ENCODE results near the gene TUFT1. TPM values are rescaled to one million over a fixed set of nuclear protein-coding genes. Genes with fewer than 3 reads are reported as not detected.

The TUFT1 gene
- total and polyA plus RNA-seq, 2 of the 4 experiments (the other 2 are of a cell fraction) = 21.2 to 30.3 TPM

GRCh38 chr1:151512326-151512725 lies 27.8 kb upstream of the TUFT1 start:
- H4K5ac ChIP-seq (ENCODE audit: low read depth, low read length) = no peak overlapping the region
- H4K8ac ChIP-seq (ENCODE audit: low read depth in 2 of 2, low read length in 2 of 2) = no peak overlapping the region
- no peak overlapping the region for H2BK15ac ChIP-seq (ENCODE audit: low read depth, low read length)
- no TSS peak for BruUV-seq (replicated peaks)
- no peak overlapping the region for H3K18ac ChIP-seq (ENCODE audit: low read depth, low read length)
- H2BK20ac ChIP-seq (ENCODE audit: low read depth, low read length) = no peak overlapping the region
- 0 out of 2 replicates have a peak, but pooled peaks cover 3% of the 10 kb centered on the region for H3K9me1 ChIP-seq (ENCODE audit: insufficient read depth, low read length)
- H3K27ac ChIP-seq (ENCODE audit: insufficient read depth, low read length) = no peak overlapping the region
- no peak overlapping the region for H2AK9ac ChIP-seq (replicated peaks; ENCODE audit: low read depth, low read length, poor library complexity)
- no peak overlapping the region for H3K4ac ChIP-seq (ENCODE audit: low read depth, low read length)
- H3K4me3 ChIP-seq (ENCODE audit: insufficient read depth, low read depth, low read length) = no peak overlapping the region
- no peaks in the 10 kb centered on the region for H4K20me1 ChIP-seq (ENCODE audit: insufficient read depth, low read length)
- H3K36me3 ChIP-seq (ENCODE audit: control insufficient read depth, insufficient read depth, low read length) = no peaks in the 10 kb centered on the region
- intact Hi-C loops (cut with micrococcal nuclease) = loop anchor here (5.0 kb wide), 1 partner anchor 40 kb away; no protein-coding TSS in a partner anchor
- no peak overlapping the region for H2BK5ac ChIP-seq (ENCODE audit: low read depth, low read length, poor library complexity, severe bottlenecking)
- H3K23ac ChIP-seq (ENCODE audit: low read depth, low read length) = no peak overlapping the region
- WGBS, 2 experiments (ENCODE audit: extremely low coverage in 2 of 2, insufficient read length in 1 of 2) = 71% methylated on average over 1 of the region's 4 CpGs; no CpG with 5 or more reads in 1 of the 2 experiments
- in situ Hi-C loops (cut with MboI; ENCODE audit: low sequenced_read_pairs) = no loop called here
- H4K91ac ChIP-seq (ENCODE audit: insufficient read depth, low read depth, low read length) = no peak overlapping the region
- H3K9ac ChIP-seq (ENCODE audit: low read depth, low read length) = no peak overlapping the region
- H3K4me2 ChIP-seq (ENCODE audit: low read depth, low read length) = peak overlapping the region; percentile 3; the same call in 1 of the 2 replicates
- CTCF ChIA-PET = no interaction called here
- H3K79me1 ChIP-seq (ENCODE audit: low read depth in 1 of 2, low read length in 2 of 2) = no peaks in the 10 kb centered on the region
- H3K4me1 ChIP-seq (ENCODE audit: control insufficient read depth, insufficient read depth, low read length) = peaks cover 4% of the 10 kb centered on the region
- ATAC-seq (ENCODE audit: low read depth) (no peak), DNase-seq (no peak)
- H2AFZ ChIP-seq (replicated peaks; ENCODE audit: low read length, poor library complexity) = no peak overlapping the region
- H3K9me3 ChIP-seq (ENCODE audit: control insufficient read depth, insufficient read depth, low read length) = no peaks in the 10 kb centered on the region
- peaks cover 34% of the 10 kb centered on the region for H3K27me3 ChIP-seq (ENCODE audit: control insufficient read depth, insufficient read depth, low read length)
- no peak overlapping the region for H2BK120ac ChIP-seq (ENCODE audit: low read depth, low read length)
- H2AK5ac ChIP-seq (ENCODE audit: low read depth, low read length) = no peak overlapping the region
- H3K14ac ChIP-seq (replicated peaks; ENCODE audit: low read depth, low read length) = no peak overlapping the region
- POLR2A ChIA-PET (ENCODE audit: unreplicated experiment) = no interaction called here
- H3K56ac ChIP-seq (ENCODE audit: extremely low read depth, insufficient read depth, low read length) = no peak overlapping the region
- dilution Hi-C loops (cut with HindIII; ENCODE audit: low sequenced_read_pairs, unreplicated experiment) = no loop called here
- TF ChIP-seq FOS (IDR thresholded peaks at IDR 0.05; ENCODE audit: low read depth, low read length) (no peak), USF2 (IDR thresholded peaks at IDR 0.05; ENCODE audit: low read depth, low read length) (no peak), CEBPB (IDR thresholded peaks at IDR 0.05; ENCODE audit: low read depth, low read length) (no peak), RFX5 (IDR thresholded peaks at IDR 0.05; ENCODE audit: low read depth, low read length) (no peak), CTCF (conservative IDR thresholded peaks at IDR 0.05; ENCODE audit: low read depth, low read length) (no peak), RCOR1 (IDR thresholded peaks at IDR 0.05; ENCODE audit: insufficient replicate concordance, low read length) (no peak), BHLHE40 (IDR thresholded peaks at IDR 0.05; ENCODE audit: low read depth, low read length) (no peak), SMC3 (IDR thresholded peaks at IDR 0.05; ENCODE audit: low read depth, low read length) (no peak), MAFK (IDR thresholded peaks at IDR 0.05; ENCODE audit: low read depth, low read length) (no peak)
